Fibroblast of lung (primary cell): ENCODE measurements around the gene PSMD9. TPM values are rescaled to one million over a fixed set of nuclear protein-coding genes. Genes with fewer than 3 reads are reported as not detected.

Source experiments
- DNase-seq, 2 donors: peaks; one replicate each; pipeline versions ENCODE4 v3.0.0 to v3.0.0-alpha.2; 2010; ENCODE audit warnings: low read depth in 2 of 2
- H2AFZ ChIP-seq: 2 replicates; pipeline ENCODE4 v1.5.1; 2012; ENCODE audit warnings: low read length, control low read depth, inconsistent platforms
- H3K27ac ChIP-seq: 2 replicates; pipeline ENCODE4 v1.5.1; 2011; ENCODE audit warnings: low read length, control low read depth; ENCODE audit not compliant: insufficient read depth
- H3K27me3 ChIP-seq: 2 replicates; pipeline ENCODE4 v1.5.1; 2011; ENCODE audit warnings: mild to moderate bottlenecking, low read length; ENCODE audit not compliant: control insufficient read depth, insufficient read depth
- H3K36me3 ChIP-seq: 2 replicates; pipeline ENCODE4 v1.5.1; 2011; ENCODE audit warnings: low read length; ENCODE audit not compliant: control insufficient read depth, insufficient read depth
- H3K4me1 ChIP-seq: 2 replicates; pipeline ENCODE4 v1.5.1; 2011; ENCODE audit warnings: low read length; ENCODE audit not compliant: control insufficient read depth, insufficient read depth; ENCODE audit errors: extremely low read depth
- H3K4me2 ChIP-seq: 2 replicates; pipeline ENCODE4 v1.5.1; 2011; ENCODE audit warnings: low read length, control low read depth; ENCODE audit not compliant: insufficient read depth; ENCODE audit errors: extremely low read depth
- H3K4me3 ChIP-seq, 4 experiments: fragments of 200-600 bp in 1 of 4; sonication (generic) in 1 of 4; replicated peaks in 1 of 4; 2 replicates each; pipeline ENCODE4 v1.5.1; 2011 to 2016; ENCODE audit warnings: low read length in 4 of 4, low read depth in 3 of 4, mild to moderate bottlenecking in 3 of 4, control low read depth in 2 of 4, inconsistent platforms in 1 of 4, mixed read lengths in 1 of 4; ENCODE audit not compliant: insufficient read depth in 1 of 4; ENCODE audit errors: control extremely low read depth in 1 of 4
- H3K79me2 ChIP-seq: 2 replicates; pipeline ENCODE4 v1.5.1; 2012; ENCODE audit warnings: mild to moderate bottlenecking, low read length, inconsistent platforms; ENCODE audit not compliant: control insufficient read depth, insufficient read depth
- H3K9ac ChIP-seq: 2 replicates; pipeline ENCODE4 v1.5.1; 2011; ENCODE audit warnings: mild to moderate bottlenecking, low read length, control low read depth; ENCODE audit not compliant: insufficient read depth
- H3K9me3 ChIP-seq: 2 replicates; pipeline ENCODE4 v1.5.1; 2012; ENCODE audit warnings: low read depth, low read length; ENCODE audit not compliant: control insufficient read depth, insufficient read depth
- H4K20me1 ChIP-seq: 2 replicates; pipeline ENCODE4 v1.5.1; 2011; ENCODE audit warnings: low read length; ENCODE audit not compliant: control insufficient read depth, insufficient read depth; ENCODE audit errors: extremely low read depth
- EZH2 ChIP-seq: IDR thresholded peaks from 2 replicates; pipeline ENCODE4 v1.5.1; 2012; ENCODE audit warnings: low read length, control low read depth, mild to moderate bottlenecking; ENCODE audit errors: missing control alignments
- polyA plus RNA-seq, 2 donors: library from polyadenylated mRNA; depleted of rRNA in 1 of 2; stranded (reverse) in 1 of 2; unstranded in 1 of 2; fragments of >200 nt; gene quantifications; 2 replicates each; pipeline ENCODE4 v1.2.1, GENCODE V29; 2011 to 2012; ENCODE audit warnings: missing spikeins in 1 of 2
- total RNA-seq: library from RNA; depleted of rRNA; stranded (reverse); fragments of >200 nt; gene quantifications from 2 replicates; pipeline ENCODE4 v1.2.1, GENCODE V29; 2014
- TF ChIP-seq, protein P1 (sequence below), 2 donors: IDR thresholded peaks in 1 of 2; conservative IDR thresholded peaks in 1 of 2; 1 replicate in 1 of 2; 2 replicates in 1 of 2; pipeline ENCODE4 v1.5.1; 2011 to 2012; ENCODE audit warnings: low read length in 2 of 2, control low read depth in 1 of 2, inconsistent platforms in 1 of 2, low read depth in 1 of 2, mild to moderate bottlenecking in 1 of 2

PSMD9 gene
- total and polyA plus RNA-seq, 2 donors (not counting 1 experiment from before 2014, with no cell fraction given): 73.5 to 77.7 TPM

- Histone ChIP-seq H3K4me1 (peaks cover 3% of the 10 kb centered on the region), H3K4me3 (no peak overlapping the region), H2AFZ (no peak overlapping the region), H3K27ac (no peak overlapping the region), H3K36me3 (peaks cover 9% of the 10 kb centered on the region), H3K4me2 (no peak overlapping the region), H3K79me2 (no peaks in the 10 kb centered on the region), H4K20me1 (no peaks in the 10 kb centered on the region), H3K9ac (no peak overlapping the region), H3K27me3 (no peaks in the 10 kb centered on the region), H3K9me3 (no peaks in the 10 kb centered on the region)
- no peak for DNase-seq
- TF ChIP-seq, protein P1, sequence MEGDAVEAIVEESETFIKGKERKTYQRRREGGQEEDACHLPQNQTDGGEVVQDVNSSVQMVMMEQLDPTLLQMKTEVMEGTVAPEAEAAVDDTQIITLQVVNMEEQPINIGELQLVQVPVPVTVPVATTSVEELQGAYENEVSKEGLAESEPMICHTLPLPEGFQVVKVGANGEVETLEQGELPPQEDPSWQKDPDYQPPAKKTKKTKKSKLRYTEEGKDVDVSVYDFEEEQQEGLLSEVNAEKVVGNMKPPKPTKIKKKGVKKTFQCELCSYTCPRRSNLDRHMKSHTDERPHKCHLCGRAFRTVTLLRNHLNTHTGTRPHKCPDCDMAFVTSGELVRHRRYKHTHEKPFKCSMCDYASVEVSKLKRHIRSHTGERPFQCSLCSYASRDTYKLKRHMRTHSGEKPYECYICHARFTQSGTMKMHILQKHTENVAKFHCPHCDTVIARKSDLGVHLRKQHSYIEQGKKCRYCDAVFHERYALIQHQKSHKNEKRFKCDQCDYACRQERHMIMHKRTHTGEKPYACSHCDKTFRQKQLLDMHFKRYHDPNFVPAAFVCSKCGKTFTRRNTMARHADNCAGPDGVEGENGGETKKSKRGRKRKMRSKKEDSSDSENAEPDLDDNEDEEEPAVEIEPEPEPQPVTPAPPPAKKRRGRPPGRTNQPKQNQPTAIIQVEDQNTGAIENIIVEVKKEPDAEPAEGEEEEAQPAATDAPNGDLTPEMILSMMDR (conservative IDR thresholded peaks at IDR 0.05 in 1 of 2, IDR thresholded peaks at IDR 0.05 in 1 of 2; ENCODE audit: low read depth in 1 of 2, low read length in 2 of 2): peak in 1 of 2 donors; percentile 7
- TF ChIP-seq EZH2: no peak
Measured at GRCh38 chr12:121915841-121916321, 27.3 kb downstream of the PSMD9 start.

DNA sequence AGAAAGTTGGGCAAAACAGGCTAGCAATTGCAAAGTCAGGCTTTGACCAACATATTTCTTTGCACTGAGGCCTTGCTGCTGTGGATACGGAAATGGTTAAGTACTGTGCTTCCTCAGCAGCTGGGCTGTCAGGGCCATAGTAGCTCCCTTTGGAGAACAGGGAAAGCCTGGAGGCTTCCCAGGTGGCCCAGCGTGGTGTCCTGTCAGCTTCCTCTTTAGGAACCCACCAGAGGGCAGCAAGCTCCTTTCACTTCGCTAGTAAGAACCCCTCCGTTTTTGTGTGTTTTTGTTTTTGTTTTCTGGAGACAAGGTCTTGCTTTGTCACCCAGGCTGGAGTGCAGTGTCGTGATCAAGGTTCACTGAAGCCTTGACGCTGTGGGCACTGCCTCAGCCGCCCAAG lies 28.1 kb downstream of the PSMD9 start:
- Histone ChIP-seq H3K4me2 (no peak overlapping the region), H3K4me1 (peaks cover 3% of the 10 kb centered on the region), H3K9me3 (no peaks in the 10 kb centered on the region), H3K36me3 (peaks cover 9% of the 10 kb centered on the region), H3K27ac (no peak overlapping the region), H4K20me1 (no peaks in the 10 kb centered on the region), H3K4me3 (no peak overlapping the region), H3K79me2 (no peaks in the 10 kb centered on the region), H3K9ac (no peak overlapping the region), H2AFZ (no peak overlapping the region), H3K27me3 (no peaks in the 10 kb centered on the region)
- TF ChIP-seq, protein P1 (conservative IDR thresholded peaks at IDR 0.05 in 1 of 2, IDR thresholded peaks at IDR 0.05 in 1 of 2; ENCODE audit: low read depth in 1 of 2, low read length in 2 of 2): peak; percentile 39 to 59
- TF ChIP-seq EZH2: no peak
- DNase-seq: peak; percentile 20 to 66

DNA sequence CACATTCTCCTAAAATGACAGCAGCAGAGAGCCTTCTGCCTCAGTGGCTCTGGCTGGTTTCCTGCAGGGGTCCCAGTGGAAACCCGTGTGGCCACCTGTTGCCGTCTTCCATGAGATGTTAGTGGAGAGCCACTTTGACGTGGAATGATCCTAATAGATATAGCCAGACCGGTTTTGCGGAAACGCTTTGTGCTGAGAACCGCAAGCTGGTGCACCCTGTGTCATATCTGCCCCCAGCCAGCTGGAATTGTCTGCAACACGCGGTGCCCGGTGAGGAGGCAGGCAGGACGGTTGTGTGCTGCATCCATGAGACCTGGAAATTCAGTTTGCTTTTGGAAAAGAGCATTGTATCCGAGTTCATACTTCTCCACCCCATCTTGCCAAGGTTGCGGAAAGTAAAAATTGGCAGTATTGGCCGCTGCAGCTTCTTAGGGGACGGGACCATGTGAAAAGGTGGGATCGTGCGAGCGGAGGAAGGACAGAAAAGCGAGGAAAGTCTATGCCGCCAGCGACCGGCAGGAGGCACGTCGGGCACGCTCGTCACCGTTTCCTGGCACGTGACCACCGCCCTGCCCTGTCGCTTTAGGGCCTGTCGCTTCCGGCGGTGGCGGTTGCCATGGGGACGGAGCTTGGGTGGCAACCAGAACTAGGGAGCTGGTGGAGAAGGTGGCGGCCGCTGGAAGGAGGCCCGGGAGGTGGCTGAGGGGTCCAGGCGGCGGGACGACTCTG lies 29.5 kb downstream of the PSMD9 start, which contains the start of gene CFAP251:
CFAP251 (plus strand) TSS at position 643 of the 729 bp plus-strand sequence. CDS start 2,714 bp downstream, outside the sequence.
- Histone ChIP-seq H3K4me2 (peak within 1 kb of the TSS; percentile 60), H3K9ac (peak within 1 kb of the TSS; percentile 53), H4K20me1 (no peaks in the 10 kb centered on the region), H3K36me3 (peaks cover 5% of the 10 kb centered on the region), H3K4me3 (peak within 1 kb of the TSS in 3 of 4 experiments; percentile 10 to 21 (median 17)), H3K79me2 (no peaks in the 10 kb centered on the region), H3K4me1 (peaks cover 3% of the 10 kb centered on the region), H3K9me3 (no peaks in the 10 kb centered on the region), H3K27me3 (no peaks in the 10 kb centered on the region), H2AFZ (no peak within 1 kb of the TSS), H3K27ac (peak within 1 kb of the TSS; percentile 67)
- TF ChIP-seq, protein P1 (conservative IDR thresholded peaks at IDR 0.05 in 1 of 2, IDR thresholded peaks at IDR 0.05 in 1 of 2; ENCODE audit: low read depth in 1 of 2, low read length in 2 of 2): peak; percentile 19 to 54
- no peak for TF ChIP-seq EZH2
- peak; percentile 63 to 74 for DNase-seq
